Brain microvascular endothelial cell (primary cell): Measurements from ENCODE around the gene ZP2.

Source experiments
- DNase-seq: peaks from one replicate; pipeline ENCODE4 v3.0.0-alpha.2; 2020
- H3K27ac ChIP-seq: fragments of 250-450 bp; sonication (Bioruptor Pico); 2 replicates; pipeline ENCODE4 v1.5.1; 2020; ENCODE audit warnings: mild to moderate bottlenecking, moderate library complexity
- H3K27me3 ChIP-seq: fragments of 250-450 bp; sonication (Bioruptor Pico); replicated peaks from 2 replicates; pipeline ENCODE4 v1.5.1; 2020; ENCODE audit warnings: mild to moderate bottlenecking
- H3K36me3 ChIP-seq: fragments of 250-450 bp; sonication (Bioruptor Pico); replicated peaks from 2 replicates; pipeline ENCODE4 v1.5.1; 2020; ENCODE audit warnings: mild to moderate bottlenecking
- H3K4me3 ChIP-seq: 2 replicates; pipeline ENCODE4 v1.5.1; 2011; ENCODE audit warnings: low read depth, mild to moderate bottlenecking, control low read depth, low read length, moderate library complexity
- in situ Hi-C: cut with HindIII; loops from 2 replicates; pipeline ENCODE4 v1.10.0; 2017; ENCODE audit warnings: low sequenced_read_pairs, low pct_ligation_motif_present
- TF ChIP-seq, protein P1 (sequence below): IDR thresholded peaks from 2 replicates; pipeline ENCODE4 v1.5.1; 2011; ENCODE audit warnings: low read depth, mild to moderate bottlenecking, moderate library complexity, low read length, control low read depth, inconsistent platforms; ENCODE audit errors: missing control alignments

ZP2 gene

GRCh38 chr16:21222495-21223337, 11.3 kb upstream of the ZP2 start:
- Histone ChIP-seq H3K27me3 (peaks cover 4% of the 10 kb centered on the region), H3K27ac (no peak overlapping the region), H3K36me3 (no peaks in the 10 kb centered on the region), H3K4me3 (no peak overlapping the region)
- TF ChIP-seq, protein P1, sequence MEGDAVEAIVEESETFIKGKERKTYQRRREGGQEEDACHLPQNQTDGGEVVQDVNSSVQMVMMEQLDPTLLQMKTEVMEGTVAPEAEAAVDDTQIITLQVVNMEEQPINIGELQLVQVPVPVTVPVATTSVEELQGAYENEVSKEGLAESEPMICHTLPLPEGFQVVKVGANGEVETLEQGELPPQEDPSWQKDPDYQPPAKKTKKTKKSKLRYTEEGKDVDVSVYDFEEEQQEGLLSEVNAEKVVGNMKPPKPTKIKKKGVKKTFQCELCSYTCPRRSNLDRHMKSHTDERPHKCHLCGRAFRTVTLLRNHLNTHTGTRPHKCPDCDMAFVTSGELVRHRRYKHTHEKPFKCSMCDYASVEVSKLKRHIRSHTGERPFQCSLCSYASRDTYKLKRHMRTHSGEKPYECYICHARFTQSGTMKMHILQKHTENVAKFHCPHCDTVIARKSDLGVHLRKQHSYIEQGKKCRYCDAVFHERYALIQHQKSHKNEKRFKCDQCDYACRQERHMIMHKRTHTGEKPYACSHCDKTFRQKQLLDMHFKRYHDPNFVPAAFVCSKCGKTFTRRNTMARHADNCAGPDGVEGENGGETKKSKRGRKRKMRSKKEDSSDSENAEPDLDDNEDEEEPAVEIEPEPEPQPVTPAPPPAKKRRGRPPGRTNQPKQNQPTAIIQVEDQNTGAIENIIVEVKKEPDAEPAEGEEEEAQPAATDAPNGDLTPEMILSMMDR: no peak
- no peak for DNase-seq
- in situ Hi-C loops: no loop called here

- in situ Hi-C loops: no loop called here
- Histone ChIP-seq H3K27me3 (no peaks in the 10 kb centered on the region), H3K27ac (no peak overlapping the region), H3K36me3 (no peaks in the 10 kb centered on the region), H3K4me3 (no peak overlapping the region)
- TF ChIP-seq, protein P1: no peak
- DNase-seq: no peak
Observed at GRCh38 chr16:21219551-21219950, 8.2 kb upstream of the ZP2 start.

DNA sequence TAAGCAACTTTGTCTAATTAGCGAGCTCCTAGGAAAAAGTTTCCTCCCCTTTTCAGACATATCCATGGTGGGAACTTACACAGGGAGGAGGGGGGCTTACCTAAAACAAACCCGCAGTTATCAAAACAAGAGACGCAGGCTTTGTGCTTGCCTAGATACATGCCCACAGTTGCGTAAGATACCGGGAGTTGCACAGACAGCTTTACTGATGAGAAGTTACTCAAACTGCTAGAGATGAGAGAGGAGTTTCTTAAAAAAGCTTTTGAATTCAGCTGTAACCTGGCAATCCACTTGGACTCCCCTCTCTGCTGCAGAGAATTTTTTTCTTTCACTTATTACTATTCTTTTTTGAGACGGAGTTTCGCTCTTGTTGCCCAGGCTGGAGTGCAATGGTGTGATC, 6.8 kb upstream of the ZP2 start:
- H3K27me3 ChIP-seq: no peaks in the 10 kb centered on the region
- H3K4me3 ChIP-seq: no peak overlapping the region
- H3K36me3 ChIP-seq: no peaks in the 10 kb centered on the region
- TF ChIP-seq, protein P1: no peak
- in situ Hi-C loops: no loop called here
- no peak for DNase-seq
- no peak overlapping the region for H3K27ac ChIP-seq

- in situ Hi-C loops: no loop called here
- DNase-seq: no peak
- no peaks in the 10 kb centered on the region for H3K27me3 ChIP-seq
- H3K36me3 ChIP-seq: no peaks in the 10 kb centered on the region
- H3K27ac ChIP-seq: no peak overlapping the region
- TF ChIP-seq, protein P1: no peak
- no peak overlapping the region for H3K4me3 ChIP-seq
Observed at GRCh38 chr16:21217121-21217520, 5.7 kb upstream of the ZP2 start.

DNA sequence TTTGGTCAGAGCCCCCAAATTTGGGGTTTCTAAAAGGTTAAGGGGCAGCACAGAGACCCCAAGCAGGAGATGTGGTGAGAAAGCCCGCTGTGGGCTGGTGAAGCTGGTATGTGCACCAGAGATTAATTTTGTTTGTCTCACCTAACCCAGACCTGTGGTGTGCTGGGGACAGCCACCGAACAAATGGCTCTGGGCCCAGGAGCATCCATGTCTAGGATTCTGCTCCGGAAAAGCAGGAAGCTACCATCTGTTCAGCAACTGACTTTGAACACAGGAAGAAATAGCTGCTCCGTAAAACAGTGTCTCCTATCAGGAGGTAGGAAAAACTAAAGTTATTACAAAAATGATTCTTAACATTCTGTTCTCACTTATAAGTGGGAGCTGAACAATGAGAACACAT, 2.7 kb upstream of the ZP2 start:
- no peaks in the 10 kb centered on the region for H3K27me3 ChIP-seq
- H3K4me3 ChIP-seq: no peak overlapping the region
- H3K36me3 ChIP-seq: no peaks in the 10 kb centered on the region
- in situ Hi-C loops: no loop called here
- H3K27ac ChIP-seq: no peak overlapping the region
- TF ChIP-seq, protein P1: no peak
- no peak for DNase-seq
